ENCODE data around the gene WDR64. TPM values are rescaled to one million over a fixed set of nuclear protein-coding genes. Genes with fewer than 3 reads are reported as not detected.

WDR64 gene
- polyA plus RNA-seq, 2 of the 4 experiments (the other 2 are of a cell fraction) = not detected

- no peak for TF ChIP-seq ZFP36 (IDR thresholded peaks at IDR 0.05; ENCODE audit: borderline replicate concordance, partially characterized antibody)
- Histone ChIP-seq H3K4me1 (peaks cover 3% of the 10 kb centered on the region; the same call in 1 of the 3 replicates), H3K9me3 (no peaks in the 10 kb centered on the region), H3K4me2 (no peak overlapping the region), H3K27ac (no peak overlapping the region), H3K4me3 (no peak overlapping the region)
- FAIRE-seq (no peak), ATAC-seq (no peak), DNase-seq (ENCODE audit: low read depth in 1 of 2, low spot score in 1 of 2) (no peak)
- ChIA-PET POLR2A (no interaction called here), CTCF (interaction anchor here (0.6 kb wide), 1 partner anchor 64 kb away, joined by 3 read pairs; no protein-coding TSS in a partner anchor)
- 72% methylated on average over 6 of the region's 6 CpGs for WGBS (ENCODE audit: missing lambda C conversion rate)
These were observed 65.0 kb downstream of the WDR64 start for GRCh38 chr1:241716915-241717656.

GRCh38 chr1:241717975-241718374 lies 65.9 kb downstream of the WDR64 start:
- Histone ChIP-seq H3K4me3 (no peak overlapping the region), H3K27ac (no peak overlapping the region), H3K4me2 (no peak overlapping the region), H3K9me3 (no peaks in the 10 kb centered on the region), H3K4me1 (peaks cover 3% of the 10 kb centered on the region; the same call in 1 of the 3 replicates)
- ATAC-seq = no peak
- WGBS (ENCODE audit: missing lambda C conversion rate) = 55% methylated on average over 5 of the region's 5 CpGs
- no peak for TF ChIP-seq HEYL (CRISPR knock-in tag; IDR thresholded peaks at IDR 0.05)
- TF ChIP-seq SMC3 (IDR thresholded peaks at IDR 0.05) = no peak
- TF ChIP-seq MAFK (IDR thresholded peaks at IDR 0.05; ENCODE audit: partially characterized antibody) = no peak
- TF ChIP-seq CTCF (IDR thresholded peaks at IDR 0.05) = no peak
- no peak for TF ChIP-seq REST (IDR thresholded peaks at IDR 0.05)
- no peak for TF ChIP-seq NR3C1 (IDR thresholded peaks at IDR 0.05)
- TF ChIP-seq MAZ (IDR thresholded peaks at IDR 0.05; ENCODE audit: borderline replicate concordance, low read depth, low read length) = no peak
- TF ChIP-seq JUNB (IDR thresholded peaks at IDR 0.05) = no peak
- no peak for TF ChIP-seq EP300 (IDR thresholded peaks at IDR 0.05)
- DNase-seq (ENCODE audit: low read depth in 1 of 2, low spot score in 1 of 2) = no peak
- CTCF ChIA-PET = no interaction called here
- POLR2A ChIA-PET = no interaction called here
- FAIRE-seq = no peak

GRCh38 chr1:241721011-241721410 lies 68.9 kb downstream of the WDR64 start:
- ATAC-seq = no peak
- no peak for TF ChIP-seq CHD2 (IDR thresholded peaks at IDR 0.05; ENCODE audit: low read length, partially characterized antibody)
- no peak for FAIRE-seq
- DNase-seq (ENCODE audit: low read depth in 1 of 2, low spot score in 1 of 2) = no peak
- Histone ChIP-seq H3K4me1 (peaks cover 15% of the 10 kb centered on the region), H3K9me3 (no peaks in the 10 kb centered on the region), H3K4me3 (no peak overlapping the region), H3K4me2 (no peak overlapping the region), H3K27ac (no peak overlapping the region)
- POLR2A ChIA-PET = no interaction called here
- 80% methylated on average over 3 of the region's 3 CpGs for WGBS (ENCODE audit: missing lambda C conversion rate)
- CTCF ChIA-PET = no interaction called here

GRCh38 chr1:241722947-241723346 lies 70.9 kb downstream of the WDR64 start:
- Histone ChIP-seq H3K9me3 (no peaks in the 10 kb centered on the region), H3K27ac (no peak overlapping the region), H3K4me2 (no peak overlapping the region), H3K4me1 (peaks cover 14% of the 10 kb centered on the region), H3K4me3 (no peak overlapping the region)
- DNase-seq (ENCODE audit: low read depth in 1 of 2, low spot score in 1 of 2) (no peak), FAIRE-seq (no peak), ATAC-seq (no peak)
- TF ChIP-seq POLR2AphosphoS2 (conservative IDR thresholded peaks at IDR 0.05; ENCODE audit: low read length) (no peak), PBX3 (IDR thresholded peaks at IDR 0.05) (no peak), FOSL2 (IDR thresholded peaks at IDR 0.05) (no peak), FOSL2 (CRISPR knock-in tag; IDR thresholded peaks at IDR 0.05) (no peak), CBX8 (IDR thresholded peaks at IDR 0.05) (no peak), RNF2 (IDR thresholded peaks at IDR 0.05; ENCODE audit: borderline replicate concordance, low read depth) (no peak), ZSCAN20 (CRISPR knock-in tag; IDR thresholded peaks at IDR 0.05) (no peak), ZFP36 (IDR thresholded peaks at IDR 0.05; ENCODE audit: borderline replicate concordance, partially characterized antibody) (no peak), ATOH8 (CRISPR knock-in tag; IDR thresholded peaks at IDR 0.05; ENCODE audit: low read depth) (no peak), MAFK (IDR thresholded peaks at IDR 0.05; ENCODE audit: partially characterized antibody) (no peak), TP53 (CRISPR knock-in tag; IDR thresholded peaks at IDR 0.05) (no peak), HOXA7 (CRISPR knock-in tag; IDR thresholded peaks at IDR 0.05) (no peak), EP300 (IDR thresholded peaks at IDR 0.05) (no peak), POLR2A (IDR thresholded peaks at IDR 0.05; ENCODE audit: low read length) (no peak), PHF8 (IDR thresholded peaks at IDR 0.05; ENCODE audit: borderline replicate concordance, low read depth) (no peak), GATA3 (IDR thresholded peaks at IDR 0.05; ENCODE audit: borderline replicate concordance) (no peak), FOSB (CRISPR knock-in tag; IDR thresholded peaks at IDR 0.05) (no peak)
- ChIA-PET POLR2A (no interaction called here), CTCF (no interaction called here)
- 70% methylated on average over 4 of the region's 4 CpGs for WGBS (ENCODE audit: missing lambda C conversion rate)

Measured in A549 (cell line).